H54 (cell line): Measurements from ENCODE around the gene CADM4.

Experiments
- DNase-seq: peaks from one replicate; pipeline ENCODE4 v3.0.0; 2011; ENCODE audit warnings: low spot score, mixed read lengths; ENCODE audit not compliant: insufficient read length
- FAIRE-seq: peaks from 3 replicates; lab custom pipeline; 2011; peaks lifted over from hg19 to GRCh38; lab: Jason Lieb, UNC
- POLR2A ChIP-seq: IDR thresholded peaks from 2 replicates; pipeline ENCODE4 v1.6.1; 2011; ENCODE audit warnings: low read depth, mild to moderate bottlenecking, low read length

CADM4 gene

GRCh38 chr19:43674183-43674582 is 34.5 kb upstream of the CADM4 start:
- no peak for FAIRE-seq
- DNase-seq = no peak
- TF ChIP-seq POLR2A = no peak

- no peak for TF ChIP-seq POLR2A
- FAIRE-seq (no peak), DNase-seq (no peak)
Measured at GRCh38 chr19:43673637-43674036, 34.0 kb upstream of the CADM4 start.

GRCh38 chr19:43672061-43672679 is 32.5 kb upstream of the CADM4 start:
- no peak for TF ChIP-seq POLR2A
- no peak for DNase-seq
- no peak for FAIRE-seq

GRCh38 chr19:43668406-43669109 is 28.9 kb upstream of the CADM4 start:
- FAIRE-seq (peak; percentile 55), DNase-seq (peak; percentile 96)
- peak; percentile 54 for TF ChIP-seq POLR2A

GRCh38 chr19:43667876-43668405 is 28.3 kb upstream of the CADM4 start:
- TF ChIP-seq POLR2A = no peak

GRCh38 chr19:43667126-43667875 is 27.7 kb upstream of the CADM4 start:
- no peak for TF ChIP-seq POLR2A
- FAIRE-seq (no peak), DNase-seq (no peak)

More at GRCh38 chr19:43667876-43668405, 28.3 kb upstream of the CADM4 start:
- DNase-seq (no peak), FAIRE-seq (no peak)

GRCh38 chr19:43664018-43664417 is 24.4 kb upstream of the CADM4 start:
- no peak for DNase-seq
- no peak for FAIRE-seq

GRCh38 chr19:43662487-43662886 is 22.8 kb upstream of the CADM4 start:
- no peak for DNase-seq
- no peak for FAIRE-seq
- no peak for TF ChIP-seq POLR2A

More at GRCh38 chr19:43664018-43664417, 24.4 kb upstream of the CADM4 start:
- no peak for TF ChIP-seq POLR2A

- TF ChIP-seq POLR2A = no peak
- DNase-seq (no peak), FAIRE-seq (no peak)
Measured at GRCh38 chr19:43660971-43661360, 21.3 kb upstream of the CADM4 start.

GRCh38 chr19:43660301-43660970 is 20.8 kb upstream of the CADM4 start:
- no peak for FAIRE-seq
- DNase-seq = no peak
- no peak for TF ChIP-seq POLR2A

- FAIRE-seq = no peak
- TF ChIP-seq POLR2A = no peak
- no peak for DNase-seq
Measured at GRCh38 chr19:43658494-43658893, 18.8 kb upstream of the CADM4 start.

GRCh38 chr19:43658001-43658400 is 18.4 kb upstream of the CADM4 start:
- DNase-seq (no peak), FAIRE-seq (no peak)
- TF ChIP-seq POLR2A = no peak

- no peak for TF ChIP-seq POLR2A
- FAIRE-seq = no peak
- no peak for DNase-seq
Measured at GRCh38 chr19:43656436-43656835, 16.8 kb upstream of the CADM4 start.

- DNase-seq (no peak), FAIRE-seq (no peak)
Measured at GRCh38 chr19:43652546-43652874, 12.9 kb upstream of the CADM4 start.

More at GRCh38 chr19:43652546-43652874, 12.9 kb upstream of the CADM4 start:
- TF ChIP-seq POLR2A = no peak
